T47D (cell line): ENCODE results near the gene NRCAM.
"Not testable (repeated sequence)": the region's sequence is repeated elsewhere in the genome, so short reads cannot be mapped to it uniquely, and the experiment has no call there.

Experiments
- DNase-seq, 2 experiments: peaks; one replicate each; pipeline versions ENCODE4 v3.0.0 to v3.0.0-alpha.2; 2011 to 2012; ENCODE audit warnings: low read depth in 1 of 2, low spot score in 1 of 2
- JUND ChIP-seq: IDR thresholded peaks from 2 replicates; pipeline ENCODE4 v1.6.1; 2012; ENCODE audit warnings: low read depth
- in situ Hi-C: cut with HindIII; loops from 2 replicates; pipeline ENCODE4 v1.10.0; 2016; ENCODE audit warnings: low sequenced_read_pairs, low pct_unique_long_range_greater_than_20kb

The NRCAM gene

DNA sequence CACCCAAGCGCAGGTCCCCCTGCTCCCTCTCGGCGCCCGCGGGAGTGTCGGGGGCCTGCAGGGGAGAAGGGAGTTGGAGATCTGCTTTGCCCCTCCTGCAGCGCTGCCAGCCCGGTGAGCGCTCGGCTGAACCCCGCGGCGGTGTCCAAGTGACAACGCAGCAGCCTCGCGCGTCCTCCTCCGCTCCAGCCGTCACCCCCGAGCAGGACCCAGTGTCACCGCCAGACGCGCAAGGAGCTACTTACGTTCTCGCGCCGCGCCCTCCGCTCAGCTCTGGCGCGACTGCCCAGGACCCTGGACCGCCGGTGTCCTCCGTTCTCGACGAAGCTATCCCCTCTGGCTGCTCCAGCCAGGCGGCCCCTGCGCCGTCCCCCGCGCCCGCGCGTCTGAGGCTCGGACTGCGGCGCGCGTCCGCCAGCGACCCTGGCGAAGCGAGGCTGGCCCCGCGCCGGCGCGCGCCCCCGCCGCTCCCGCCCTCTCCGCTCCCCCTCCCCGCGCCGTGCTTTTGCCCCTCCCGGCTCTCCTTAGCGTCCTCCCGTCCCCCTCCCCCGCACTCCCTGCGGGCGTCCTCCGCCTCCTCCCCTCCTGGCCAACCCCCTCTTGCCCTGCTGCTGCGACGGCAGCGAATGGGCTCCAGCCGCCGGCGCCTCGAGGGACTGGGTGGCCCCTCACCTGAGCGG lies at the start of gene NRCAM:
NRCAM (minus strand) TSS at position 439 of the 680 bp plus-strand sequence. CDS start 216,372 bp downstream, outside the sequence.
- no peak for TF ChIP-seq JUND
- DNase-seq: peak; percentile 40 to 42
- in situ Hi-C loops: no loop called here

DNA sequence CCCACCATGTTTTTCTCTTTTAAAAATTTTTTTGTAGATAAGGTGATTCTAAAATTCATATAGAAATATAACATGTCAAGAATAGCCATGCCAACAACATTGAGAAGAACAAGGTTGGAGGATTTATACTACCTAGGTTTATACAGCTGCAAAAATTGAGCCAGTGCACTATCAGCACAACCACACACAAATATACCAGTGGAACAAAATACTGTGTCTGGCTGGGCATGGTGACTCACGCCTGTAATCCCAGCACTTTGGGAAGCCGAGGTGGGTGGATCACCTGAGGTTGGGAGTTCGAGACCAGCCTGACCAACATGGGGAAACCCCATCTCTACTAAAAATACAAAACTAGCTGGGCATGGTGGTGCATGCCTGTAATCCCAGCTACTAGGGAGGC lies 48.3 kb upstream of the NRCAM start:
- in situ Hi-C loops, DNase-seq: not testable (repeated sequence)

GRCh38 chr7:108503112-108504026 lies 47.1 kb upstream of the NRCAM start:
- no peak for DNase-seq
- TF ChIP-seq JUND: no peak
- in situ Hi-C loops: no loop called here

- no peak for DNase-seq
- in situ Hi-C loops: no loop called here
- TF ChIP-seq JUND: no peak
These were observed 43.3 kb upstream of the NRCAM start for GRCh38 chr7:108499566-108499965.

DNA sequence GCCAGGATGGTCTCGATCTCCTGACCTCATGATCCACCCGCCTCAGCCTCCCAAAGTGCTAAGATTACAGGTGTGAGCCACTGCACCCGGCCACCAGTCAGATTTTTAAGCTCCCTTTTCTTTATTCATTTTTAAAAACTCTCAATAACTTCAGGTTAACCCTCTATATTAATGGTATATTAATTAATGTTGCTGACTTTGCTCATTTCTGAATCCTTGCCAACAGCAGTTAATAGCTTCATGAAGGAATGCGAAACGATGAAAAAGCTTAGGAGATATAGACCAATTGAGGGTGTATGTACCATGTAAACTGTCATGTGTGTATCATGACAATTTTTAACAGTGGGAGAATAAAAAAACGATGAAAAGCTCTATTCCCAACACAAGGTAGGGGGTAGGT lies 42.2 kb upstream of the NRCAM start:
- DNase-seq: no peak
- in situ Hi-C loops: no loop called here
- no peak for TF ChIP-seq JUND

GRCh38 chr7:108497082-108497725 lies 41.0 kb upstream of the NRCAM start:
- peak; percentile 16 to 53 for DNase-seq
- TF ChIP-seq JUND: no peak
- in situ Hi-C loops: no loop called here

- no peak for TF ChIP-seq JUND
- in situ Hi-C loops: no loop called here
- no peak for DNase-seq
These were observed 36.5 kb upstream of the NRCAM start for GRCh38 chr7:108492742-108493141.

DNA sequence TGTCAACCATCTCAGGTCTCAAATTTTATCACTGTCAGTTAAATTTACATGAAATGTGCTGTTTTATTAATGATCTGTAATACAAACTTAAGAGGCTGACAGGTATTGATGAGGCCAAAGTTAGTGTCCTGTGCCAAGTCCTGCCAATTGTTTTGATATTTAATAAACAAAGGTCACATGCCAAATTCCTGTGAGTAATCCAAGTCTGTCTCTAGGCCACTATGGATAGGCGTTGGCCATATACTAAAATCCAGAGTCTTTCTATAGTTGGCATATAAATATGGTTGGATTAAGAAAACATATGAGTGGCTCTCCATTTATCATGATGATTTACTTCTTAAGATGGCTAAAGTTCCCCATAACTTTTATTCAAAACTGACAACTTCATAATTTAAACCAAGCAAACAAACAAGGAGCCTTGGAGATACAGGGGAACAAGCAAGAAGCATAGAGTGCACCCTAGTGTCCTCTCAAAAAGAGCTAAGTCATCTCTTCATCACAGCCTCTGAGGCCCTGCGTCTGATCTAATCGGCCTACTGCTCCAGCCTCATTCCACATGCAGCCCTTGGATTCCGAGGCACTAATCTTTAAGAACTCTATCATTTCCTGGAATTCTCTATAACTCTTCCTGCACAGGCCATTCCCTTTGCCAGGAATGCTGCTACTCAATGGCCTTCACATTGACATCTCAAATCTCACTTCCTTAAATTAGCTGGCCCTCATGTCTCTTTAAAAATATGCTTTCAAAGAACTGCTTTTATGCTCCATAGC lies 32.7 kb upstream of the NRCAM start:
- in situ Hi-C loops: no loop called here
- no peak for TF ChIP-seq JUND
- no peak for DNase-seq

- in situ Hi-C loops: no loop called here
- DNase-seq: no peak
These were observed 31.4 kb upstream of the NRCAM start for GRCh38 chr7:108487646-108488045.

DNA sequence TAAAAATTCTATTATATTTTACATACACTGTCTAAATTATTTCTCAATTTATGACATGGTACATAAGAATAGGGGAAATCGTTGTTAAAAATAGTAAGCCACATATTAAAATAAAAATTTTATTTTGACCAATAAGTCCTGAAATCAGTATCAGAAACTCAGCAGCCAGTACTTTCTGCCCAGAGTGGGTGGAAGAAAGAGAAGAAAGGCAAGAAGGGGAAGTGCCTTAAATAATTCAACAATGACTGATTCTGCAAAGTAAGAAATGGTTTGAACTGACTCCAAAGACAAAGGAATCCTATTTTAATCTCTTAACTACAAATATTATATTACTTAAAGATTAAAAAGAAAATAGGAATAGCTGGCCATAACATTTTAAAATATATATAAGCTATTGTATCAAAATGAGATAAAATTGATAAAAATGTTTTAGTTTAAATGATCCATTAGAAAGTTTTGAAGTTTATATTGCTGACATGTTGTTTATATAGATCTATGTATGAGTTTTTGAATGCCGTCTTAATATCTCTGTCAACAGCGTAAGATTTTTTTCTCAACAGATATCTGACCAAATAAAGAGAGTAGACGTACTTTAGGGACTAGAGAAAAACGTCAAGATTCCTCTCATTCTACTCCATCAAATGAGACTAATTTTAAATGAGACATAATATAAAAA lies 30.2 kb upstream of the NRCAM start:
- in situ Hi-C loops: no loop called here
- no peak for DNase-seq
- TF ChIP-seq JUND: no peak

More at GRCh38 chr7:108487646-108488045, 31.4 kb upstream of the NRCAM start:
- TF ChIP-seq JUND: no peak

DNA sequence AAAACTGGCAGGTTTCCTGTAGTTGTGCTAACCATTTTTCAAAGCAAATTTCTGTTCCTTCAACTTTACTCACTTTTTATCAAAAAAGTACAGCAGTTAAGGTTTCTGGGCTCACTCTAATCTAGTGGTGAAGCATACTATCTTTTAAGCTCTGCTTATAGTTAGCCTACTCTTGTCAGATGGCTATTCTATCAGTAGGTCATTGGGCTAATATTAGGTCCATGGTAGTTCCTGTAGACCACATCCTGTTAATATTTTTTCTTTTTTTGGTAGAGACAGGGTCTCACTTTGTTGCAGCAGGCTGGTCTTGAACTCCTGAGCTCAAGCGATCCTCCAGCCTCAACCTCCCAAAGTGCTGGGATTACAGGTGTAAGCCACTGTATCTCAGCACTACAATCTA lies 27.9 kb upstream of the NRCAM start:
- in situ Hi-C loops: no loop called here
- no peak for TF ChIP-seq JUND
- DNase-seq: no peak

DNA sequence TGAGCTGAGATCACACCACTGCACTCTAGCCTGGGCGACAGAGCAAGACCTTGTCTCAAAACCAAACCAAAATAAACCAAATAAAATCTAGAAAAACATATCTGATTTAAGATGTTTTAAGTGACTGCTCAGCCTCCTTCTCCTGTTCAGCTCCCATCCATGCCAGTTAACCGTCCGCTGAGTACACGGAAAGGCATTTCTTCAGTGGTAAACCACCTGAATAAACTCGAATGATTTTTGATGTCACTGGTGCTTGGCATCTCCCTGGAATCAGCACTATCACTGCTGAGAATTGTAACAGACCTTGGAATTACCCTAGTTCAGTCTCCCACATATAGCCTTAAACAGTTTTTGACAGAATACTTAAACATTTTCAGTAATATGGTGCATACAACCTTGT lies 24.1 kb upstream of the NRCAM start:
- no peak for DNase-seq
- in situ Hi-C loops: no loop called here
- no peak for TF ChIP-seq JUND
